Measurements from ENCODE around the gene SCN11A.

Gene SCN11A

DNA sequence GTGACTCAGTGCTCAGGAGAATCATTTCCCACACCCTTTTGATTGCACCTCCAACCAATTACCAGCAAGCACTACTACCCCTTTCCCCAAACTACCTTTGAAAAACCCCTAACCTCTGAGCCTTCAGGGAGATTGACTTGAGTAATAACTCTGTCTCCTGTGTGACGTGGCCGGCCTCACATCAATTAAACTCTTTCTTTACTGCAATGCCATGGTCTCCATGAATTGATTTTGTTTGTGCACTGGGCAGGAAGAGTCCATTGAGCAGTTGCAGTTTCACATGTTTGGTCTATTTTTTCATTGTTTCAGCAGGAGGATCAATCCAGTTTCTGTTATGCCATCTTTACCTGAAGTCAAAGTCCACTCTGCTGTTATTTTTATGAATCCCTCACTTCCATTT is 32.4 kb downstream of the SCN11A start:
- H3K4me3 ChIP-seq (ENCODE audit: low read depth, low read length, poor library complexity, severe bottlenecking) = no peak overlapping the region
- H3K27me3 ChIP-seq (ENCODE audit: insufficient read depth, low read length) = no peaks in the 10 kb centered on the region
- H3K9me3 ChIP-seq (ENCODE audit: low read length) = no peaks in the 10 kb centered on the region
- H2AFZ ChIP-seq (ENCODE audit: low read length) = no peak overlapping the region
- no peaks in the 10 kb centered on the region for H3K9me2 ChIP-seq (ENCODE audit: low read depth, low read length)
- no peaks in the 10 kb centered on the region for H4K20me1 ChIP-seq (ENCODE audit: insufficient read depth, low read length)
- TF ChIP-seq EZH2 (IDR thresholded peaks at IDR 0.05; ENCODE audit: borderline replicate concordance, low read length) = no peak
- TF ChIP-seq, protein P1, sequence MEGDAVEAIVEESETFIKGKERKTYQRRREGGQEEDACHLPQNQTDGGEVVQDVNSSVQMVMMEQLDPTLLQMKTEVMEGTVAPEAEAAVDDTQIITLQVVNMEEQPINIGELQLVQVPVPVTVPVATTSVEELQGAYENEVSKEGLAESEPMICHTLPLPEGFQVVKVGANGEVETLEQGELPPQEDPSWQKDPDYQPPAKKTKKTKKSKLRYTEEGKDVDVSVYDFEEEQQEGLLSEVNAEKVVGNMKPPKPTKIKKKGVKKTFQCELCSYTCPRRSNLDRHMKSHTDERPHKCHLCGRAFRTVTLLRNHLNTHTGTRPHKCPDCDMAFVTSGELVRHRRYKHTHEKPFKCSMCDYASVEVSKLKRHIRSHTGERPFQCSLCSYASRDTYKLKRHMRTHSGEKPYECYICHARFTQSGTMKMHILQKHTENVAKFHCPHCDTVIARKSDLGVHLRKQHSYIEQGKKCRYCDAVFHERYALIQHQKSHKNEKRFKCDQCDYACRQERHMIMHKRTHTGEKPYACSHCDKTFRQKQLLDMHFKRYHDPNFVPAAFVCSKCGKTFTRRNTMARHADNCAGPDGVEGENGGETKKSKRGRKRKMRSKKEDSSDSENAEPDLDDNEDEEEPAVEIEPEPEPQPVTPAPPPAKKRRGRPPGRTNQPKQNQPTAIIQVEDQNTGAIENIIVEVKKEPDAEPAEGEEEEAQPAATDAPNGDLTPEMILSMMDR (IDR thresholded peaks at IDR 0.05; ENCODE audit: low read length) = no peak
- no peak overlapping the region for H3K9ac ChIP-seq (ENCODE audit: low read length)
- H3K4me2 ChIP-seq (ENCODE audit: low read length) = no peak overlapping the region
- H3K27ac ChIP-seq (ENCODE audit: low read depth, low read length, poor library complexity, severe bottlenecking) = no peak overlapping the region
- H3K36me3 ChIP-seq (ENCODE audit: insufficient read depth, low read length) = no peaks in the 10 kb centered on the region
- no peaks in the 10 kb centered on the region for H3K79me2 ChIP-seq (ENCODE audit: insufficient read depth, low read length)
- H3F3A ChIP-seq (ENCODE audit: insufficient read depth, low read length) = no peaks in the 10 kb centered on the region
- no peaks in the 10 kb centered on the region for H3K4me1 ChIP-seq (ENCODE audit: insufficient read depth, low read length, severe bottlenecking)

DNA sequence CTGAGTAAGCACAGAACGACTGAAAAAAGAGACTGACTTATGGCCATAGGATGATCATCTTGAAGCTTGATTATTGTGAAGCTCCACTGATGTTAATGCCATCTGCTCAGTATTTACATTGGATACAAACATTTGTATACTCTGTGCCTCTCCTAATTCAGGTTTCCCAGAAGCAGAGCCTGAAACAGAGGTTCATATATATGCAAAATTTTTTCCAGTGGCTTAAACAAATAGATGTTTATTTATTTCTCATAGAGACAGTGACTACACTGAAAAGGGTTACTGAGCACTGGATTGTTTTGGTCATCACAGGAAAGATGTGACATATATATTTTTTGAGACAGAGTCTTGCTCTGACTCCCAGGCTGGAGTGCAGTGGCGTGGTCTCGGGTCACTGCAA is 36.3 kb downstream of the SCN11A start:
- Histone ChIP-seq H3K36me3 (ENCODE audit: insufficient read depth, low read length) (no peaks in the 10 kb centered on the region), H3K79me2 (ENCODE audit: insufficient read depth, low read length) (no peaks in the 10 kb centered on the region), H3K4me1 (ENCODE audit: insufficient read depth, low read length, severe bottlenecking) (no peaks in the 10 kb centered on the region), H2AFZ (ENCODE audit: low read length) (no peak overlapping the region), H3K4me3 (ENCODE audit: low read depth, low read length, poor library complexity, severe bottlenecking) (no peak overlapping the region), H3F3A (ENCODE audit: insufficient read depth, low read length) (no peaks in the 10 kb centered on the region), H3K9me2 (ENCODE audit: low read depth, low read length) (no peaks in the 10 kb centered on the region), H3K27ac (ENCODE audit: low read depth, low read length, poor library complexity, severe bottlenecking) (no peak overlapping the region), H3K27me3 (ENCODE audit: insufficient read depth, low read length) (no peaks in the 10 kb centered on the region), H4K20me1 (ENCODE audit: insufficient read depth, low read length) (no peaks in the 10 kb centered on the region), H3K4me2 (ENCODE audit: low read length) (no peak overlapping the region), H3K9me3 (ENCODE audit: low read length) (no peaks in the 10 kb centered on the region), H3K9ac (ENCODE audit: low read length) (no peak overlapping the region)
- no peak for TF ChIP-seq EZH2 (IDR thresholded peaks at IDR 0.05; ENCODE audit: borderline replicate concordance, low read length)
- TF ChIP-seq, protein P1 (IDR thresholded peaks at IDR 0.05; ENCODE audit: low read length) = no peak

DNA sequence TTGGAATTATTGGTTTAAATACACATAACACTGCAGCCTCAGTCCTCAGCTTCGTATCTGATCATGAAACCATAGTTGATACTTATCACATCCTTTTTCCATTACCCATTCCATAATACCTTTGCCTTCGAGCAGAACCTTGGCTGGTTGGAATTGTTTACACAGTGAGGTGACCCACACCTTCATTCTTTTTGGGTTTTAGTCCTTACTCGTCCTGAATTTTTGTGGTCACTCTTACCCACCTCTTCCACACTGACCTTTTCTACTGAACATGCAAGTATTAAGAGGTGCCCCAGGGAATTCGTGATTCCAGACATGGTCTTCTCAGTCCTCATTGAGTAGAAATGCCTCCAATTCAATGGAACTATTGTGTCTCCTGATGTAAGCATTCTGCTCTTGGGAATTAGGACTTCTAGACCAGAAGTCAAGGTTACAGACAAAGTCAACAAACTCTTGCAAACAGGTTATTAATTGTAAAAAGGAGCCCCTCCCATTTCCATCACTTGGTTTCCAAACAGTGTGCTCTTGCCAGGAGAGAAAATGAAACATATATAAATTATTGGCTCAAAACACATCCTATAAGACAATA is 37.7 kb downstream of the SCN11A start:
- H3K9me2 ChIP-seq (ENCODE audit: low read depth, low read length) = no peaks in the 10 kb centered on the region
- H2AFZ ChIP-seq (ENCODE audit: low read length) = no peak overlapping the region
- H3K4me1 ChIP-seq (ENCODE audit: insufficient read depth, low read length, severe bottlenecking) = no peaks in the 10 kb centered on the region
- no peaks in the 10 kb centered on the region for H3K9me3 ChIP-seq (ENCODE audit: low read length)
- no peak overlapping the region for H3K4me3 ChIP-seq (ENCODE audit: low read depth, low read length, poor library complexity, severe bottlenecking)
- TF ChIP-seq, protein P1 (IDR thresholded peaks at IDR 0.05; ENCODE audit: low read length) = no peak
- TF ChIP-seq EZH2 (IDR thresholded peaks at IDR 0.05; ENCODE audit: borderline replicate concordance, low read length) = no peak
- no peak overlapping the region for H3K27ac ChIP-seq (ENCODE audit: low read depth, low read length, poor library complexity, severe bottlenecking)
- H3K79me2 ChIP-seq (ENCODE audit: insufficient read depth, low read length) = no peaks in the 10 kb centered on the region
- no peaks in the 10 kb centered on the region for H4K20me1 ChIP-seq (ENCODE audit: insufficient read depth, low read length)
- no peaks in the 10 kb centered on the region for H3F3A ChIP-seq (ENCODE audit: insufficient read depth, low read length)
- H3K36me3 ChIP-seq (ENCODE audit: insufficient read depth, low read length) = no peaks in the 10 kb centered on the region
- H3K4me2 ChIP-seq (ENCODE audit: low read length) = no peak overlapping the region
- H3K9ac ChIP-seq (ENCODE audit: low read length) = no peak overlapping the region
- no peaks in the 10 kb centered on the region for H3K27me3 ChIP-seq (ENCODE audit: insufficient read depth, low read length)

All from OCI-LY1 (cell line).